GM12878 (cell line): Measurements from ENCODE around the gene ATP1A1. TPM values are rescaled to one million over a fixed set of nuclear protein-coding genes. Genes with fewer than 3 reads are reported as not detected.

Experiments
- ATAC-seq: fragments of 200-7000 bp; cut with Tn5 transposase; 3 replicates; pipeline ENCODE4 v1.9.1; 2020; ENCODE audit warnings: mild to moderate bottlenecking, moderate library complexity
- BruUV-seq: library from RNA; stranded (reverse); fragments of 400-500 nt; replicated peaks from 2 replicates; lab custom pipeline; 2021; lab: Mats Ljungman, UMichigan
- CTCF ChIA-PET: fragments of 300-600 bp; sonication (Branson Sonifier 250); formaldehyde crosslinking; extraction: SDS; loops from one replicate; lab custom pipeline; 2021; ENCODE audit warnings: inconsistent platforms; lab: Yijun Ruan, JAX
- POLR2A ChIA-PET: fragments of 350-600 bp; formaldehyde crosslinking; extraction: SDS; loops from one replicate; lab custom pipeline; 2021; ENCODE audit warnings: inconsistent platforms; lab: Charles Lee
- RAD21 ChIA-PET: fragments of 300-600 bp; sonication (Branson Sonifier 250); formaldehyde crosslinking; loops from one replicate; lab custom pipeline; 2023; ENCODE audit warnings: antibody characterized with exemption; ENCODE audit not compliant: unreplicated experiment; lab: Charles Lee
- SMC1A ChIA-PET: fragments of 300-600 bp; sonication (Branson Sonifier 250); formaldehyde crosslinking; loops from one replicate; lab custom pipeline; 2023; ENCODE audit not compliant: unreplicated experiment, uncharacterized antibody; lab: Charles Lee
- DNase-seq: peaks from one replicate; pipeline ENCODE4 v3.0.0-alpha.2; 2011; ENCODE audit warnings: low read depth, low spot score
- FAIRE-seq: peaks from 3 replicates; lab custom pipeline; 2011; peaks lifted over from hg19 to GRCh38; lab: Jason Lieb, UNC
- H2AFZ ChIP-seq: 2 replicates; pipeline ENCODE4 v1.6.0; 2011; ENCODE audit warnings: low read depth, low read length, control low read depth; ENCODE audit not compliant: control insufficient read depth
- H3K27ac ChIP-seq: 2 replicates; pipeline ENCODE4 v1.5.1; 2011; ENCODE audit warnings: control low read depth; ENCODE audit not compliant: control insufficient read depth, insufficient read depth
- H3K27me3 ChIP-seq, 2 experiments: replicated peaks in 1 of 2; 2 replicates each; pipeline versions ENCODE4 v1.6.0 to v1.6.1; 2011; ENCODE audit warnings: low read length in 1 of 2; ENCODE audit not compliant: control insufficient read depth in 2 of 2, insufficient read depth in 2 of 2
- H3K36me3 ChIP-seq, 2 experiments: 2 replicates each; pipeline ENCODE4 v1.5.1; 2011; ENCODE audit warnings: low read length in 1 of 2; ENCODE audit not compliant: control insufficient read depth in 2 of 2, insufficient read depth in 2 of 2
- H3K4me1 ChIP-seq: 2 replicates; pipeline ENCODE4 v1.6.1; 2011; ENCODE audit warnings: mild to moderate bottlenecking, low read length, moderate library complexity, mixed read lengths; ENCODE audit not compliant: control insufficient read depth, insufficient read depth
- H3K4me2 ChIP-seq: 2 replicates; pipeline ENCODE4 v1.6.0; 2011; ENCODE audit warnings: control low read depth; ENCODE audit not compliant: control insufficient read depth, insufficient read depth
- H3K4me3 ChIP-seq: fragments of 200-600 bp; sonication (generic); 2 replicates; pipeline ENCODE4 v1.5.1; 2016
- H3K79me2 ChIP-seq: 2 replicates; pipeline ENCODE4 v1.6.0; 2011; ENCODE audit warnings: low read length; ENCODE audit not compliant: control insufficient read depth, insufficient read depth
- H3K9ac ChIP-seq: 2 replicates; pipeline ENCODE4 v1.8.0; 2011; ENCODE audit warnings: low read length, control low read depth, mixed read lengths; ENCODE audit not compliant: control insufficient read depth, insufficient read depth
- H3K9me3 ChIP-seq: replicated peaks from 3 replicates; pipeline ENCODE4 v1.5.1; 2011; ENCODE audit warnings: mild to moderate bottlenecking, low read length; ENCODE audit not compliant: control insufficient read depth, insufficient read depth
- H4K20me1 ChIP-seq: 2 replicates; pipeline ENCODE4 v1.6.0; 2011; ENCODE audit not compliant: control insufficient read depth, insufficient read depth
- ATF3 ChIP-seq: IDR thresholded peaks from 2 replicates; pipeline ENCODE4 v1.6.1; 2011; ENCODE audit warnings: low read depth, mild to moderate bottlenecking, low read length, moderate library complexity, borderline replicate concordance; ENCODE audit errors: extremely low read depth
- CEBPB ChIP-seq, 2 experiments: fragments of 150-350 bp in 1 of 2; IDR thresholded peaks; 2 replicates each; pipeline ENCODE4 v1.6.1; 2012 to 2014; ENCODE audit warnings: low read depth in 2 of 2, low read length in 2 of 2, borderline replicate concordance in 1 of 2, inconsistent platforms in 1 of 2
- CHD1 ChIP-seq: IDR thresholded peaks from 2 replicates; pipeline ENCODE4 v1.6.1; 2012; ENCODE audit warnings: low read depth, low read length, improper control_type of control experiment
- CREM ChIP-seq: IDR thresholded peaks from 2 replicates; pipeline ENCODE4 v1.6.1; 2014; ENCODE audit warnings: antibody characterized with exemption, low read depth
- JUND ChIP-seq: IDR thresholded peaks from 2 replicates; pipeline ENCODE4 v1.6.1; 2012; ENCODE audit warnings: low read depth, mild to moderate bottlenecking, low read length, improper control_type of control experiment, moderate library complexity
- MEF2A ChIP-seq: IDR thresholded peaks from 2 replicates; pipeline ENCODE4 v1.6.1; 2011; ENCODE audit warnings: low read depth, mild to moderate bottlenecking, low read length, moderate library complexity; ENCODE audit not compliant: insufficient read depth
- NFIC ChIP-seq: IDR thresholded peaks from 2 replicates; pipeline ENCODE4 v1.6.1; 2012; ENCODE audit warnings: low read depth, mild to moderate bottlenecking, inconsistent platforms, low read length, moderate library complexity
- NR2C2 ChIP-seq: IDR thresholded peaks from 2 replicates; pipeline ENCODE4 v1.6.1; 2011; ENCODE audit warnings: borderline replicate concordance, low read depth; ENCODE audit not compliant: control insufficient read depth, insufficient read length
- PAX8 ChIP-seq: fragments of 450-650 bp; IDR thresholded peaks from 2 replicates; pipeline ENCODE4 v1.6.1; 2017; ENCODE audit warnings: mild to moderate bottlenecking, moderate library complexity
- TCF7 ChIP-seq: IDR thresholded peaks from 2 replicates; pipeline ENCODE4 v1.6.1; 2014; ENCODE audit warnings: antibody characterized with exemption, borderline replicate concordance
- WGBS: methylation state at CpG from one replicate; pipeline ENCODE4 v1.1.6; 2016; ENCODE audit warnings: low lambda C conversion rate; ENCODE audit not compliant: insufficient replicate concordance, insufficient coverage; ENCODE audit errors: missing lambda C conversion rate; 5-methylcytosine and 5-hydroxymethylcytosine counted together
- in situ Hi-C: fragments of 300-500 bp; cut with MboI; formaldehyde crosslinking; loops from 9 replicates; pipeline ENCODE4 v1.14.3; 2018; ENCODE audit warnings: mixed read lengths
- intact Hi-C: fragments of 100-400 bp; cut with micrococcal nuclease; formaldehyde crosslinking; loops from one replicate; pipeline ENCODE4 v1.14.2; 2022; ENCODE audit not compliant: unreplicated experiment
- polyA plus RNA-seq, 11 experiments: library from polyadenylated mRNA; depleted of rRNA in 4 of 11; unstranded in 6 of 11; stranded (reverse) in 5 of 11; fragments of >200 nt; fragmentation: Nextera tagmentation in 4 of 11; fragmentation: Illumina TruSeq in 1 of 11; extraction: Ambion mirVana in 4 of 11; extraction: Trizol in 1 of 11; gene quantifications; 1 replicate in 1 of 11; 2 replicates in 10 of 11; pipeline versions ENCODE4 v1.2.1 to v1.2.3, GENCODE V29; 2011 to 2016; ENCODE audit warnings: inconsistent platforms in 2 of 11, missing spikeins in 2 of 11, low read depth in 1 of 11
- total RNA-seq, 4 experiments: library from RNA; depleted of rRNA in 3 of 4; stranded (reverse); fragments of >200 nt in 3 of 4; fragmentation: Illumina TruSeq in 1 of 4; extraction: Trizol in 1 of 4; gene quantifications; 2 replicates each; pipeline versions ENCODE4 v1.2.1 to v1.2.3, GENCODE V29; 2013 to 2021
- TF ChIP-seq, protein P1 (sequence below): IDR thresholded peaks from 2 replicates; pipeline ENCODE4 v1.6.1; 2012; ENCODE audit warnings: low read length, inconsistent platforms
- TF ChIP-seq, protein P2 (sequence below): IDR thresholded peaks from 2 replicates; pipeline ENCODE4 v1.6.1; 2011; ENCODE audit warnings: mild to moderate bottlenecking, low read depth, low read length, moderate library complexity; ENCODE audit not compliant: insufficient replicate concordance
- TF ChIP-seq, protein P3 (sequence below): fragments of 450-650 bp; IDR thresholded peaks from 2 replicates; pipeline ENCODE4 v1.6.1; 2017; ENCODE audit warnings: mild to moderate bottlenecking, moderate library complexity

The ATP1A1 gene
- total and polyA plus RNA-seq, 10 of the 15 experiments (the other 5 are each of a cell fraction or from before 2014, with no cell fraction given) = 113 to 566 (median 313) TPM

GRCh38 chr1:116345843-116346242 lies 27.2 kb upstream of the ATP1A1 start:
- Histone ChIP-seq H3K79me2 (no peaks in the 10 kb centered on the region), H3K9me3 (no peaks in the 10 kb centered on the region), H3K9ac (no peak overlapping the region), H4K20me1 (no peaks in the 10 kb centered on the region), H3K27me3 (no peaks in the 10 kb centered on the region), H3K4me3 (no peak overlapping the region), H3K4me2 (no peak overlapping the region), H3K27ac (no peak overlapping the region), H3K36me3 (no peaks in the 10 kb centered on the region), H3K4me1 (no peaks in the 10 kb centered on the region), H2AFZ (no peak overlapping the region)
- DNase-seq = no peak
- in situ Hi-C loops (no loop called here), intact Hi-C loops (no loop called here)
- ATAC-seq = no peak
- TF ChIP-seq, protein P1, sequence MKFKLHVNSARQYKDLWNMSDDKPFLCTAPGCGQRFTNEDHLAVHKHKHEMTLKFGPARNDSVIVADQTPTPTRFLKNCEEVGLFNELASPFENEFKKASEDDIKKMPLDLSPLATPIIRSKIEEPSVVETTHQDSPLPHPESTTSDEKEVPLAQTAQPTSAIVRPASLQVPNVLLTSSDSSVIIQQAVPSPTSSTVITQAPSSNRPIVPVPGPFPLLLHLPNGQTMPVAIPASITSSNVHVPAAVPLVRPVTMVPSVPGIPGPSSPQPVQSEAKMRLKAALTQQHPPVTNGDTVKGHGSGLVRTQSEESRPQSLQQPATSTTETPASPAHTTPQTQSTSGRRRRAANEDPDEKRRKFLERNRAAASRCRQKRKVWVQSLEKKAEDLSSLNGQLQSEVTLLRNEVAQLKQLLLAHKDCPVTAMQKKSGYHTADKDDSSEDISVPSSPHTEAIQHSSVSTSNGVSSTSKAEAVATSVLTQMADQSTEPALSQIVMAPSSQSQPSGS = no peak
- TF ChIP-seq NR2C2 = no peak
- no peak for TF ChIP-seq TCF7
- no peak for TF ChIP-seq CHD1
- TF ChIP-seq JUND = no peak
- no peak for TF ChIP-seq PAX8
- no peak for TF ChIP-seq CREM
- TF ChIP-seq NFIC = no peak
- no peak for TF ChIP-seq MEF2A
- TF ChIP-seq ATF3 = no peak
- TF ChIP-seq, protein P2, sequence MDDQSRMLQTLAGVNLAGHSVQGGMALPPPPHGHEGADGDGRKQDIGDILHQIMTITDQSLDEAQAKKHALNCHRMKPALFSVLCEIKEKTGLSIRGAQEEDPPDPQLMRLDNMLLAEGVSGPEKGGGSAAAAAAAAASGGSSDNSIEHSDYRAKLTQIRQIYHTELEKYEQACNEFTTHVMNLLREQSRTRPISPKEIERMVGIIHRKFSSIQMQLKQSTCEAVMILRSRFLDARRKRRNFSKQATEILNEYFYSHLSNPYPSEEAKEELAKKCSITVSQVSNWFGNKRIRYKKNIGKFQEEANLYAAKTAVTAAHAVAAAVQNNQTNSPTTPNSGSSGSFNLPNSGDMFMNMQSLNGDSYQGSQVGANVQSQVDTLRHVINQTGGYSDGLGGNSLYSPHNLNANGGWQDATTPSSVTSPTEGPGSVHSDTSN = no peak
- TF ChIP-seq, protein P3, sequence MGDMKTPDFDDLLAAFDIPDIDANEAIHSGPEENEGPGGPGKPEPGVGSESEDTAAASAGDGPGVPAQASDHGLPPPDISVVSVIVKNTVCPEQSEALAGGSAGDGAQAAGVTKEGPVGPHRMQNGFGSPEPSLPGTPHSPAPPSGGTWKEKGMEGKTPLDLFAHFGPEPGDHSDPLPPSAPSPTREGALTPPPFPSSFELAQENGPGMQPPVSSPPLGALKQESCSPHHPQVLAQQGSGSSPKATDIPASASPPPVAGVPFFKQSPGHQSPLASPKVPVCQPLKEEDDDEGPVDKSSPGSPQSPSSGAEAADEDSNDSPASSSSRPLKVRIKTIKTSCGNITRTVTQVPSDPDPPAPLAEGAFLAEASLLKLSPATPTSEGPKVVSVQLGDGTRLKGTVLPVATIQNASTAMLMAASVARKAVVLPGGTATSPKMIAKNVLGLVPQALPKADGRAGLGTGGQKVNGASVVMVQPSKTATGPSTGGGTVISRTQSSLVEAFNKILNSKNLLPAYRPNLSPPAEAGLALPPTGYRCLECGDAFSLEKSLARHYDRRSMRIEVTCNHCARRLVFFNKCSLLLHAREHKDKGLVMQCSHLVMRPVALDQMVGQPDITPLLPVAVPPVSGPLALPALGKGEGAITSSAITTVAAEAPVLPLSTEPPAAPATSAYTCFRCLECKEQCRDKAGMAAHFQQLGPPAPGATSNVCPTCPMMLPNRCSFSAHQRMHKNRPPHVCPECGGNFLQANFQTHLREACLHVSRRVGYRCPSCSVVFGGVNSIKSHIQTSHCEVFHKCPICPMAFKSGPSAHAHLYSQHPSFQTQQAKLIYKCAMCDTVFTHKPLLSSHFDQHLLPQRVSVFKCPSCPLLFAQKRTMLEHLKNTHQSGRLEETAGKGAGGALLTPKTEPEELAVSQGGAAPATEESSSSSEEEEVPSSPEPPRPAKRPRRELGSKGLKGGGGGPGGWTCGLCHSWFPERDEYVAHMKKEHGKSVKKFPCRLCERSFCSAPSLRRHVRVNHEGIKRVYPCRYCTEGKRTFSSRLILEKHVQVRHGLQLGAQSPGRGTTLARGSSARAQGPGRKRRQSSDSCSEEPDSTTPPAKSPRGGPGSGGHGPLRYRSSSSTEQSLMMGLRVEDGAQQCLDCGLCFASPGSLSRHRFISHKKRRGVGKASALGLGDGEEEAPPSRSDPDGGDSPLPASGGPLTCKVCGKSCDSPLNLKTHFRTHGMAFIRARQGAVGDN = no peak
- no peak for TF ChIP-seq CEBPB (IDR thresholded peaks at IDR 0.05; ENCODE audit: borderline replicate concordance in 1 of 2, low read depth in 2 of 2, low read length in 2 of 2)
- no TSS peak for BruUV-seq
- ChIA-PET RAD21 (no interaction called here), SMC1A (no interaction called here), POLR2A (interaction anchor here (0.9 kb wide), 1 partner anchor 30 kb away, joined by 3 read pairs; no protein-coding TSS in a partner anchor), CTCF (interaction anchor here (1.3 to 3.9 kb wide), 2 partner anchors 139 to 207 kb away, joined by 4 to 13 read pairs; no protein-coding TSS in a partner anchor)
- 30% methylated on average over 2 of the region's 2 CpGs for WGBS
- no peak for FAIRE-seq
